ENCODE data around the gene MIGA2. TPM values are rescaled to one million over a fixed set of nuclear protein-coding genes. Genes with fewer than 3 reads are reported as not detected.

The MIGA2 gene
- total and polyA plus RNA-seq, 2 of the 8 experiments (the other 6 are each of a cell fraction or from before 2014, with no cell fraction given): 24.6 to 39.0 TPM

- POLR2A ChIA-PET (ENCODE audit: partially characterized antibody): interaction anchor here (0.8 to 4.3 kb wide), 5 partner anchors 8 to 35 kb away, joined by 3 to 21 read pairs (median 11); no protein-coding TSS in a partner anchor
- CTCF ChIA-PET (ENCODE audit: partially characterized antibody): interaction anchor here (0.9 to 9.7 kb wide), 4 partner anchors 11 to 528 kb away, joined by 3 to 64 read pairs (median 4); no protein-coding TSS in a partner anchor
- H3K18ac ChIP-seq (ENCODE audit: extremely low read depth, low read length): no peak overlapping the region
Measured at GRCh38 chr9:129113645-129114304, 77.3 kb downstream of the MIGA2 start.

More at GRCh38 chr9:129113645-129114304, 77.3 kb downstream of the MIGA2 start:
- no peak overlapping the region for H4K8ac ChIP-seq (ENCODE audit: extremely low read depth, insufficient read depth, low read length)
- H2BK15ac ChIP-seq (ENCODE audit: low read length): no peak overlapping the region
- H2BK120ac ChIP-seq (replicated peaks; ENCODE audit: low read depth, low read length): no peak overlapping the region
- peaks cover 0 to 60% of the 10 kb centered on the region in 2 experiments; a peak in 3 of 4 replicates for H3K79me2 ChIP-seq (ENCODE audit: control insufficient read depth in 1 of 2, insufficient read depth in 2 of 2, low read length in 2 of 2)
- H2AFZ ChIP-seq (ENCODE audit: low read length): no peak overlapping the region
- H2BK5ac ChIP-seq (ENCODE audit: low read depth, low read length): no peak overlapping the region
- no peak overlapping the region for H2BK20ac ChIP-seq (ENCODE audit: low read length)
- H2BK12ac ChIP-seq (ENCODE audit: low read depth, low read length): no peak overlapping the region
- H3K23ac ChIP-seq (ENCODE audit: insufficient read length): no peak overlapping the region
- TF ChIP-seq PHF8 (conservative IDR thresholded peaks at IDR 0.05; ENCODE audit: low read depth, low read length) (no peak), MAX (IDR thresholded peaks at IDR 0.05) (no peak), KDM4A (IDR thresholded peaks at IDR 0.05; ENCODE audit: low read depth, low read length, severe bottlenecking) (no peak), TAF1 (IDR thresholded peaks at IDR 0.05; ENCODE audit: low read depth, low read length) (no peak), E2F6 (IDR thresholded peaks at IDR 0.05) (no peak), SP4 (IDR thresholded peaks at IDR 0.05; ENCODE audit: low read length) (no peak), EGR1 (IDR thresholded peaks at IDR 0.05; ENCODE audit: borderline replicate concordance, low read depth, low read length) (no peak), KDM5A (IDR thresholded peaks at IDR 0.05; ENCODE audit: low read length) (no peak), CEBPB (IDR thresholded peaks at IDR 0.05; ENCODE audit: low read depth, low read length) (no peak), SRF (IDR thresholded peaks at IDR 0.05; ENCODE audit: low read depth, low read length) (no peak), NANOG (IDR thresholded peaks at IDR 0.05; ENCODE audit: insufficient read depth, low read depth, low read length, poor library complexity, severe bottlenecking) (no peak), POLR2A (IDR thresholded peaks at IDR 0.05; ENCODE audit: control extremely low read depth in 1 of 2, low read depth in 2 of 2, low read length in 2 of 2) (no peak)
- H3K27ac ChIP-seq (ENCODE audit: low read depth, low read length): no peak overlapping the region
- no peak overlapping the region for H3K4ac ChIP-seq (replicated peaks; ENCODE audit: insufficient read length, low read depth, low read length)
- H3K79me1 ChIP-seq (ENCODE audit: low read depth, low read length): peaks cover 4% of the 10 kb centered on the region
- no peak overlapping the region for H4K5ac ChIP-seq (ENCODE audit: insufficient read length, low read depth, low read length)
- peaks cover 0 to 15% (median 13%) of the 10 kb centered on the region in 4 experiments; a peak in 5 of 7 replicates for H3K27me3 ChIP-seq (replicated peaks in 1 of 4; ENCODE audit: control insufficient read depth in 3 of 4, extremely low read depth in 1 of 4, insufficient read depth in 3 of 4, low read length in 3 of 4)
- no peak overlapping the region for H3K14ac ChIP-seq (ENCODE audit: insufficient read length)
- peaks cover 0 to 2% of the 10 kb centered on the region in 2 experiments for H4K20me1 ChIP-seq (replicated peaks in 1 of 2; ENCODE audit: control insufficient read depth in 1 of 2, insufficient read depth in 2 of 2, low read length in 2 of 2)
- no peak overlapping the region for H3K56ac ChIP-seq (replicated peaks; ENCODE audit: insufficient read length, low read depth, low read length)
- no peak overlapping the region for H4K91ac ChIP-seq (replicated peaks; ENCODE audit: insufficient read length, low read length)
- no peaks in the 10 kb centered on the region for H3K9me3 ChIP-seq (ENCODE audit: insufficient read depth in 2 of 2, low read depth in 1 of 2, low read length in 1 of 2)
- H3K4me3 ChIP-seq (ENCODE audit: extremely low read depth in 1 of 4, insufficient read depth in 2 of 4, low read depth in 3 of 4, low read length in 4 of 4): no peak overlapping the region
- WGBS, 2 experiments (ENCODE audit: extremely low coverage in 1 of 2, insufficient coverage in 1 of 2, insufficient read length in 1 of 2, insufficient replicate concordance in 2 of 2, low coverage in 1 of 2, low lambda C conversion rate in 2 of 2, missing lambda C conversion rate in 1 of 2): 88% methylated on average over 17 of the region's 17 CpGs; no CpG with 5 or more reads in 1 of the 2 experiments
- no peak overlapping the region for H3K4me2 ChIP-seq (ENCODE audit: insufficient read depth in 1 of 2, low read depth in 2 of 2, low read length in 2 of 2)
- no peaks in the 10 kb centered on the region for H3K36me3 ChIP-seq (ENCODE audit: control insufficient read depth in 2 of 4, insufficient read depth in 4 of 4, low read length in 3 of 4)
- DNase-seq (ENCODE audit: low read depth in 1 of 2, low spot score in 2 of 2) (no peak), FAIRE-seq (no peak)
- H3K23me2 ChIP-seq (ENCODE audit: low read depth, low read length): peaks cover 10% of the 10 kb centered on the region
- no peak overlapping the region for H3K9ac ChIP-seq (replicated peaks in 1 of 4; ENCODE audit: extremely low read depth in 1 of 4, low read depth in 3 of 4, low read length in 3 of 4)
- peaks cover 0 to 5% (median 3%) of the 10 kb centered on the region in 4 experiments; a peak in 3 of 7 replicates for H3K4me1 ChIP-seq (replicated peaks in 1 of 4; ENCODE audit: control insufficient read depth in 3 of 4, insufficient read depth in 4 of 4, low read length in 3 of 4)
- no peak overlapping the region for H2AK5ac ChIP-seq (ENCODE audit: low read depth, low read length)

All from H1 (cell line).